HG03175 (cell line): ENCODE measurements around the gene ADGRL2.

Experiments
- ATAC-seq: cut with Tn5 transposase; IDR thresholded peaks from one replicate; pipeline ENCODE4 v1.9.1; 2021; ENCODE audit warnings: mild to moderate bottlenecking, moderate library complexity; ENCODE audit not compliant: unreplicated experiment

Gene ADGRL2

DNA sequence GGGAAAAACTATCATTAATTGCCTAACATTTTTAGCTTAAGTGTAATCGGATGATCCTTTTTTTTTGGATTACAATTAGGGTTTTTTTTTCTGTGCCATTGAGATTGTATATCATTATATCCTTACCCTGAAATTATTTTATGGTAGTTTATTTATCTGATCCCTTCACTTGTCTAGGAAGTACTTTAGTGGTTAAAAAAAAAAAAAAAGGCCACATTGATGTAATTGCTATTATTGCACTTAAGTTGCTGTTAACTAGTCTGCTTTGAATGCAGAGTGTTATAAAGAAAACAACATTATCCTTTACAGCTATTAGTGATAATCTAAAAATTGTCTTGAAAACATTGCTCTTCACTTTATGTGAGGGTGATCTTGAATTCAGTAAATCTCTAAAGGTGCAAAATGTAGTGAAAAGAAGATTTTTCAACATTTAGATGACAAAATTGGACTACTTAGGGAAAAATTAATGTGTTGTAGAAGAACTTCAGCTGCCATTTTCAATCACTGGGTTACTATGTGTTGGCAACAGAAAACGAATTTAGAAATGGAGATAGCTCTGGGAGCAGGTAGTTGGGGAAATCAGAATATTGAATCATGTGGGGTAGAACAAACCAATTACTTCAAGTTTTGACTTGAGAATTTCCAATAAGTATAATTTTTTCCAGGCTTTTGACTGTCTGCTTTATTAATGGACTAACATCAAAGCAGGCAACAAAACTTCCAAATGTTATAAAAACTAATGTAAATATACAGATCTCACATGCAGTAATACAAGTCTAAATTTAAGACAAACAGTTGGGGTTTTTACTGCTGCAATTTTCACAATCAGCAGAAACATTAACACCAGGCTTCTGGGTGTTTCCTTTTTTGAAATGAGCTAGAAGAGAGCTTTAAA is 5.0 kb downstream of the ADGRL2 start:
- ATAC-seq = no peak

DNA sequence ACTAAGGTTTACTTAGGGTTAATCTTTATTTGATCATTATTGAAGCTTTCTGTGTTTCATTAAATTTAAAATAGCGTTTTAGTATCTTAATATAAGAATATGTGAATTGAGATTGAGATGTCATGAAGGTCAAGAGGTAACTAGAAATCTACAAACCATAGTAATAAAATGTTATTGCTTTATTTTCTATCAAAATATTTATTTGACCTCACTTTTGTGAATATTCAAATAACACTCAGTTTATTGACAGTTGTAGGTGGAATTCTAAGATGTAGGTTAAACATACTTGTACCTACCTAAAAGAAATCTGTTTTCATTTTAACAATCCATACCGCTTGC is 5.7 kb downstream of the ADGRL2 start:
- no peak for ATAC-seq

GRCh38 chr1:81808760-81809159 is 8.0 kb downstream of the ADGRL2 start:
- no peak for ATAC-seq

DNA sequence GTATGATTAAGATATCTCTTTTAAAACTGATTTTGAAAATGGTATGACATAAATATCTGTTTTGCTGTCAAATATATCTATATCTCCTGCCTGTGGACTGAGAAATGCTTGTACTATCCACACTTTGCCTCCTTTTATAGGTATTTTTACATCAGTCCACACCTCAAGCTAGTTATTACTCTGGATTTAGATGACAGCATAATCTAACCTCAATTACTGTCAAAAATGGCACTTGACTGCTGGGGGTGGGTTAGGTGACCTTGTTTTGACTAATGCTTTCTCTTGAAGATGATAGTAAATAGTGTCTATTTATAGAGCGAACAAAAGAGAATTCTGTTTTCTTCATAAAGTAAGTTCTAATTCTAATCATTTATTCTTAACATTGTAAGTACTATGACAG is 9.1 kb downstream of the ADGRL2 start:
- ATAC-seq = no peak

DNA sequence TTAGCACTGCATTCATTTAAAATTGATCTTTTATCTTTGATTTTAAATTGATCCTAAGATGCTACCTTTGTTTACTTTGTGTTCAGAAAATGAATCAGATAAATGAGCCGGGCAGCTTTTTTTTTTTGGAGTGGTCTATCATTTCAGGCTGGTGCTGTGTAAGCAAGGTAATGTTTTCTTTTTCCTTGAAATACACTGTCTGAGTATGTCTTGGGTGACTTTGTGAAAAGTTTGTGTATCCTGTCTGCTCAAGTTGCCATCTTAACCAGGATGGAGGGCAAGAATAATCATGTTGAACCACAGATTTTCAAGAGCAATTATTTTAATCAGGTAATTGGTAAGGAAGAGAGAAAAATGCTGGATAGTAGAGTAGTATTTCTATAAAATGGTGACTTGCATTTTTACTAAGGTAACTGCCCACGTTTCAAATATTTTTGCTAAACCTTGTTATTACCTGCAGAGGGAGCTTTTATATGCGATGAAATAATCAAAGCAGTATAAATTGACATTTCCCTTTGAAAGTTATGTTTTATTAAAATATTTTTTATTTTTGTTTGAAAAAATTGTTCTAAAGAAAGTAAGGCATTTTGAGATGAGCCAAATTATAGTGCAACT is 11.1 kb downstream of the ADGRL2 start:
- no peak for ATAC-seq

DNA sequence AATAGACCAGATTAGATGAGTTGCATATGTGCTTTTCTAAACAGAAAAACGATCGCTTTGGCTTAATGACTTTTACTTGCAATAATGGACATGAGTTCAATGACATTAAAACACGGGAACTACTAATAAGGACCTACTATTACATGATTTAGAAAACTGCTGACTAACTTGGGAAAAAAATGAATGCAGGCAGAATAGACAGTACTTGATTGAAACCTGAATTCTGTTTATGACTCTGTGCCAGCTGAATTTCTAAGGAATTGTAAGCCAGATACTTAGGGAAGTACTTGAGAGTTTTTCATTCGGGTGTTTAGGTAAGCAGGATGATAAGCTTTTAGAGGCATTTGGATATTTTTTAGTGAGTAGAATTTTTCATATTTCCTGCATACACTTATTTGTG is 12.0 kb downstream of the ADGRL2 start:
- no peak for ATAC-seq

DNA sequence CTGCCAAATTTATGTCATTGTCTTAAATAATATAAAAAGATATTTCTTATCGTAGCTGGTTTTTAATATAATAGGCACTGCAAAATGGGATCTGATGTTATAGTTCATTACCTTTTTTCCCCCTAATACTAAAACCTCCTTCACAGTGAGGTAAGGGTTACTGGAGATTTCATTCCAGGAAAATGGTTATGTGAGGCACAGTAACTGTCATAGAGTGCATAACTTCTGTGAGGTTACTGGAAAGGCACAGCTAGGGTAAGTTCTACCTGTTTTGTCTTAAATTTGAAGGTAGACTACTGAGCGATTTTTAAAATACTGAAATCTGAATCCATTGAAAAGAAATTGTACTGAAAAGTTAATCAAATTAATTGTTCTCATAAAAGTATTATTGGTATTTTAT is 13.0 kb downstream of the ADGRL2 start:
- ATAC-seq = no peak

DNA sequence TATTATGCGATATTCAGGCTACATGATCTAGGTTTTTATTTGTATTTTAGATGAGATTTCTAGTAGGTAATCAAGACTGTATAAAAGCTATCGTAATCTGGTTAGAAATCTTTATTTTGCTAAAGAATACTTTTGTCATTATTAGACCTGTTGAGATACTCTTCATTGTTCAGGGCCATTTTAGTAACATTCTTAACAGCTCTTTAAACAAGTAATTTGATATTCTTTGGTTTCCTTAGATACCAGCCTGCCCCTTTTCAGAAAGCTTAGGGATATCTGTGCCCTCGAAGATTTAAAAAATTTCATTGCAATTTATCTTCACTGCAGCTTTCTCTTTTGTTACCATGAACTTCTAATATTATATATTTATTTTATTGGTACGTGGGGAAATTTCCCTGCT is 18.9 kb downstream of the ADGRL2 start:
- no peak for ATAC-seq

- no peak for ATAC-seq
These were observed 20.0 kb downstream of the ADGRL2 start for GRCh38 chr1:81820765-81821164.

GRCh38 chr1:81823082-81823481 is 22.3 kb downstream of the ADGRL2 start:
- no peak for ATAC-seq

GRCh38 chr1:81824759-81825158 is 24.0 kb downstream of the ADGRL2 start:
- no peak for ATAC-seq

- ATAC-seq = no peak
These were observed 27.2 kb downstream of the ADGRL2 start for GRCh38 chr1:81827942-81828341.

DNA sequence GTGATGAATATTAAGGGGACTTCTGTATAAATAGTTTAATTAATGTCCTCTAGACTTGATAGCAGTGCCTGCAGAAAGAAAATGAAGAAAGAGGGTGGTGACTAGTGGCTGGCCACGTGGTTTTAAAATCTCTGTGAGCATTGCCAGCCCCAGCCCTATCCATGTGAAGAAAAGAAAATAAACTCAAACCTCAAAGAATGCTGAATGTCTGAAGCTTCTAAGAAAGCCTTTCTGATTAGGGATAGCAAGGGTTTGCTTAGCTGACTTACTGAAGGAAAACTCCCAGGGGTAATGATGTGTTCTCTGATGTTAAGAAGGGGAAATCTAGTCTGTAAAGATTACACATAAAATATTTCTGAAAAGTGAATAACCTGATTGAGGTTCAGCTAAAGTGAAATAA is 31.8 kb downstream of the ADGRL2 start:
- no peak for ATAC-seq

DNA sequence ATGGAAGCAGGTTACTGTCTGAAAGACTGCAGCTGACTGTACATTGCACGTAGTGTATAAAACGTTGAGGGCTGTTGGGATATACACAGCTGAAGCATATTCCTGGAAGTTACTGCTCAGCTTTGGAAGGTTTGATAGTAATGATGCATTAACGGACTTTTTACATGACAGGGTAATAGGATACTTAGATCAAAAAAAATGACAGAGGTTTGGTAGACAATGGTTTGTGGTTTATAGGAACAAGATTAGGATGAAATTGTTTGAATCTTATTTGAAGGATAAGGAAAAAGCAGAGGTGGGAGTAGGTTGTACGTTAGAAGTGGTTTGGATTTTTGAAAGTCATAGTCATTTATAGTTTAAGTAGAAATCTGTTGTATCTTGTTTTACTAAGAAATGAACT is 33.0 kb downstream of the ADGRL2 start:
- no peak for ATAC-seq

DNA sequence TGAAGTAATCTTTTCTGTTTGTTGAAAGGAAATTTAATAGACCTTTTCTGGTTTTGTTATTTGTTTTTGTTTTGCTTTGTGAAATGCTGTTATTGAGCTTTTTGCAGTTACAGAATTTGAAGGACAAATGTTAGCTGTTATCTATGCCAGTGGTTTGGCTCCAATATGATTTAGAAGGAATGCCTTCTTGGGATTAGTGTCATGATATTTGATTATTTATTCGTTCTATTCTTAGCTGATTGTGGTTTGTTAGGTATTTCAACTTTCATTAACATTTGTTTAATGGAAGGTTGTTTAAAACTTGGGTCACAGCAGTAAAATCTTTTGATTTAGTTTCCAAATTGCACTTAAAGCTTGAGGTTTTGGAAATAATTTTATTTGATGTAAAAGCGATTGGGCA is 33.5 kb downstream of the ADGRL2 start:
- no peak for ATAC-seq

- no peak for ATAC-seq
These were observed 34.4 kb downstream of the ADGRL2 start for GRCh38 chr1:81834921-81835698.

DNA sequence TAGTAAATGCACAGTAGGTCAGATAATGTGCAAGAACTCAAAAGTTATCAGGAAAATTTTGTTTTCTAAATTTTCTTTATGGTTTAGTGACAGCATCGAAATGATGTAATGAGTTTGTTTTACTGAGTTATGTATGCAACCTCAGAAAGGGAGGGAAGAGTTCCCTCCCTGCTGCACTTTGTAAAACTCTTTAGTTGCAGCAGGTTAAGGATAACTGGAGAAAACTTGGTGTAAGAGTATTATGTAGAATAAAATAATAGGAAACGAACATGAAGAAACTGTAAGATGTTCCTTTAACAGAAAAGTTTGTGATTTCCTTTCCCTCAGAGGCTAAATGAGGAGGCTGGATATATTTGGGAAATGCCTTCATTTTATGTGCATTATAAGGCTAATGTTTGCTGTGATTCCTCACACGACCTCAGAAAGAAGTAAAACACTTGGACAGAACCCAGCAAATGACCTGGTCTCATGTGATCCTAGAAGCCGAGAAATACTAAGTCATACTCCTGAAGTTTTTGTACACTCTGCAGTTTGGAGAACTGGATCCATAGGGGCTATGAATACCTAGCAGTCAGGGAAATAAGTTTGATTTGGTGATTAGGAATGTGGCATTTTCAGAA is 35.4 kb downstream of the ADGRL2 start:
- ATAC-seq = no peak

DNA sequence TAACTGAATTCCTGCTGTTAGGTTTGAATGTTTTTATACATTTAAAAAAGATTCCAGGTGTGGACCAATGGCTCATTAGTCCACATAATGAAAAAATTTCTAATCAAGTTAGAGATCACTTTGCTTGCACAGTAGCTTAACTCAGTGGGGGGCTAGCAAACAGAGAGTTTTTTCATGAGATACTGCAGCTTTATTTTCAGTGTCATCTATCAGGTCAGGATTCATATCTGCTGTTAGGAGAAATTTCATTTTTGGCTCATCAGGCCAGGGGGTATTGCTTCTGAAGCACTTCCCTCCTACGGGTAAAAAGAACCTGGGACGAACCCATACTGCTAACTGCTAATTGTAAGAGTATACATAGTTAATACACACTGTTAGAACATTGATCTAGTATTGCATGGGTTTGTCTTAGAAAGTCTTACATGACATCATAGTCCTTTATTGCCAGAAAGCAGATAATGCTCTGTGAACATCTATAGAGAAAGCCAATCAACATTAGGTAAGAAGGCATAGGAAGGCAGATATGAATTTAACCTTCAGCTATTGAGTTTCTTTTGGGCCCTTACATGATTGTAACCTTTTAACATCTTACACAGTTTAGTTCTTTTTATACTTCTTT is 38.0 kb downstream of the ADGRL2 start:
- no peak for ATAC-seq

GRCh38 chr1:81840805-81841204 is 40.1 kb downstream of the ADGRL2 start:
- ATAC-seq = no peak

GRCh38 chr1:81841795-81842194 is 41.1 kb downstream of the ADGRL2 start:
- ATAC-seq = no peak

DNA sequence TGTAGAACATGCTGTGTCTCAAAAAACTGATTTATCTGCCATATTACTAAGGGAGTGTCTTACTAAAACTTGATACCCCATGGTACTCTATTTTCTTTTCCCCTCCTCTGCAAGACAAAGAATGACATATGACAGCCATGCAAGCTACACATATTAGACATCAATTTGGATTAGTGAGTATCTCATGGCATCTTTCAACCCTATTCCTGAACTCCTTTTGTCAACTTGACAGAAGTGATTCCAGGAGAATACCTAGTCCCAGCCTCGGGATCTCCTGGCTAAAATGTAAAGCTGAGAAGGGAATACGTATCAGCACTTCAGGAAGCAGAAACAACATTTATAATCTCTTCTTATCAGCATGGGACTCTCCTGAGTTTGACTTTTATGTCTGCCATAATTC is 43.7 kb downstream of the ADGRL2 start:
- no peak for ATAC-seq
